BLaER1 (cell line): Measurements from ENCODE around the gene PCNT.

Source experiments
- H3K27ac ChIP-seq: shearing (Covaris generic); formaldehyde crosslinking; 2 replicates; pipeline ENCODE4 v1.8.1; 2022
- H3K27me3 ChIP-seq: shearing (Covaris generic); formaldehyde crosslinking; 2 replicates; pipeline ENCODE4 v1.8.1; 2022
- H3K36me3 ChIP-seq: shearing (Covaris generic); formaldehyde crosslinking; 2 replicates; pipeline ENCODE4 v1.8.1; 2022
- H3K4me1 ChIP-seq: shearing (Covaris generic); formaldehyde crosslinking; 2 replicates; pipeline ENCODE4 v1.8.1; 2022
- H3K4me2 ChIP-seq: shearing (Covaris generic); formaldehyde crosslinking; 2 replicates; pipeline ENCODE4 v1.8.1; 2022
- H3K4me3 ChIP-seq: shearing (Covaris generic); formaldehyde crosslinking; 2 replicates; pipeline ENCODE4 v1.8.1; 2022
- H3K9ac ChIP-seq: shearing (Covaris generic); formaldehyde crosslinking; 2 replicates; pipeline ENCODE4 v1.8.1; 2022
- H3K9me3 ChIP-seq: shearing (Covaris generic); formaldehyde crosslinking; 2 replicates; pipeline ENCODE4 v1.8.1; 2022
- H4K20me1 ChIP-seq: shearing (Covaris generic); formaldehyde crosslinking; 2 replicates; pipeline ENCODE4 v1.8.1; 2022
- Cebpa-rat ChIP-seq: shearing (Covaris generic); IDR thresholded peaks from 2 replicates; pipeline ENCODE4 v1.8.1; 2022

The PCNT gene

DNA sequence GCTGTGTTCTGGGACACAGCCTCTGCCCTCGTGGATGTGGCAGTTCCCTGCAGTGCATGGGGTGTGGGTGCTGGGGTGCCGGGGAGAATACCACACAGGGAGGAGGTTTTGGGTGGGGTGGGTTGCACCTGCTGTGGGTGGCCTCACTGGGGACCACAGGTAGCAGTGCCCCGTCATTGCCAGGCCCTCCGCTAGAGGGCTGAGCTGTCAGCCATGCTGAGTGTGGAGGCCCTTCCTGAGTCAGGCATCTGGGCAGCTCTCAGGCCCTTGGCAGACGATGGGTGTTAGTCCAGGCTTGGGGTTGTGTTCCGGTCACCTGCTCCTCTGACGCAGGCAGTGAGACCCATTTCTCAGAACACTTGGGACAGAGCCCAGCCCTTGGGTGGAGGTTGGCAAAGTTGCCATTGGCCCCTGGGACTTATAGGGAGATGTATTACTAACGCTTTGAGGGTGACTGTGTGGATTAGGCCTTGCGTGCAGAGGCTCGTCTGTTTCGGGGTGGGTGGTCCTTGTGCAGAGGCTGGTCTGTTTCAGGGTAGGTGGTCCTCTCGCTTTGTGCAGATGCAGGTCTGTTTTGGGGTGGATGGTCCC is 23.9 kb downstream of the PCNT start:
- no peak overlapping the region for H3K4me3 ChIP-seq
- no peak overlapping the region for H3K9ac ChIP-seq
- H4K20me1 ChIP-seq, result peaks cover 14% of the 10 kb centered on the region; the same call in 1 of the 2 replicates
- H3K27me3 ChIP-seq, result no peaks in the 10 kb centered on the region
- H3K27ac ChIP-seq, result no peak overlapping the region
- TF ChIP-seq Cebpa-rat, result no peak
- no peaks in the 10 kb centered on the region for H3K9me3 ChIP-seq
- H3K4me2 ChIP-seq, result no peak overlapping the region
- H3K4me1 ChIP-seq, result no peaks in the 10 kb centered on the region
- peaks cover 91% of the 10 kb centered on the region for H3K36me3 ChIP-seq

GRCh38 chr21:46349134-46349760 is 25.3 kb downstream of the PCNT start:
- no peak overlapping the region for H3K4me2 ChIP-seq
- H3K36me3 ChIP-seq, result peaks cover 99% of the 10 kb centered on the region
- H3K9ac ChIP-seq, result no peak overlapping the region
- no peaks in the 10 kb centered on the region for H3K4me1 ChIP-seq
- peaks cover 10% of the 10 kb centered on the region; the same call in 1 of the 2 replicates for H4K20me1 ChIP-seq
- no peaks in the 10 kb centered on the region for H3K27me3 ChIP-seq
- TF ChIP-seq Cebpa-rat, result no peak
- H3K9me3 ChIP-seq, result no peaks in the 10 kb centered on the region
- no peak overlapping the region for H3K4me3 ChIP-seq
- no peak overlapping the region for H3K27ac ChIP-seq

- peaks cover 100% of the 10 kb centered on the region for H3K36me3 ChIP-seq
- H3K4me1 ChIP-seq, result no peaks in the 10 kb centered on the region
- H3K9me3 ChIP-seq, result no peaks in the 10 kb centered on the region
- H3K4me3 ChIP-seq, result no peak overlapping the region
- no peaks in the 10 kb centered on the region for H3K27me3 ChIP-seq
- no peak for TF ChIP-seq Cebpa-rat
- H3K4me2 ChIP-seq, result no peak overlapping the region
- no peak overlapping the region for H3K9ac ChIP-seq
- H3K27ac ChIP-seq, result no peak overlapping the region
- peaks cover 10% of the 10 kb centered on the region; the same call in 1 of the 2 replicates for H4K20me1 ChIP-seq
Observed at GRCh38 chr21:46350571-46350970, 26.6 kb downstream of the PCNT start.

GRCh38 chr21:46350981-46351380 is 27.0 kb downstream of the PCNT start:
- Histone ChIP-seq H3K27ac (no peak overlapping the region), H4K20me1 (peaks cover 10% of the 10 kb centered on the region; the same call in 1 of the 2 replicates), H3K9me3 (no peaks in the 10 kb centered on the region), H3K4me2 (no peak overlapping the region), H3K4me3 (no peak overlapping the region), H3K36me3 (peaks cover 100% of the 10 kb centered on the region), H3K9ac (no peak overlapping the region), H3K4me1 (no peaks in the 10 kb centered on the region), H3K27me3 (no peaks in the 10 kb centered on the region)
- TF ChIP-seq Cebpa-rat, result no peak

- Histone ChIP-seq H3K27ac (no peak overlapping the region), H3K36me3 (peaks cover 100% of the 10 kb centered on the region), H3K27me3 (no peaks in the 10 kb centered on the region), H3K4me1 (no peaks in the 10 kb centered on the region), H3K9me3 (no peaks in the 10 kb centered on the region), H4K20me1 (peaks cover 10% of the 10 kb centered on the region; the same call in 1 of the 2 replicates), H3K9ac (no peak overlapping the region), H3K4me2 (no peak overlapping the region), H3K4me3 (no peak overlapping the region)
- TF ChIP-seq Cebpa-rat, result no peak
Observed at GRCh38 chr21:46351476-46352163, 27.7 kb downstream of the PCNT start.

DNA sequence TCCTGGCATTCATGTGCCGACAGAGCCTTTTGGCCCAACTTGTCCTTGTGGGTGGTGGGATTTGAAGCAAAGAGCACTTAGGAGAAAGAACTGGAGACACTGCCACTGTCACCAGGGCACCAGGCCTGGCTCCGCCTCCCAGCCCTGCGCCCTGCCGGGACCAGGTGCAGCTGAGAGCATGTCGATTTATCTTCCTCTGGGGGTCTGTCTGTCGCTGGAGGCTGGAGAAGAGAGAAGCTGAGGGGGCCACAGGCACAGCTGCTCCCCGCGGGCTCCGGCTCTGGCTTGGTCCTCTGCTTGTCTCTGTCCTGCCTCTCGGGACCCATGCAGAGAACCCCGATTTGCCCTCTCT is 28.2 kb downstream of the PCNT start:
- Histone ChIP-seq H3K9me3 (no peaks in the 10 kb centered on the region), H4K20me1 (peaks cover 10% of the 10 kb centered on the region; the same call in 1 of the 2 replicates), H3K9ac (no peak overlapping the region), H3K4me1 (no peaks in the 10 kb centered on the region), H3K27me3 (no peaks in the 10 kb centered on the region), H3K4me3 (no peak overlapping the region), H3K27ac (no peak overlapping the region), H3K36me3 (peaks cover 100% of the 10 kb centered on the region), H3K4me2 (no peak overlapping the region)
- TF ChIP-seq Cebpa-rat, result no peak

- H3K27me3 ChIP-seq, result no peaks in the 10 kb centered on the region
- TF ChIP-seq Cebpa-rat, result no peak
- H3K36me3 ChIP-seq, result peaks cover 100% of the 10 kb centered on the region
- H3K9ac ChIP-seq, result no peak overlapping the region
- no peaks in the 10 kb centered on the region for H3K9me3 ChIP-seq
- H3K4me3 ChIP-seq, result no peak overlapping the region
- H3K27ac ChIP-seq, result no peak overlapping the region
- H4K20me1 ChIP-seq, result peaks cover 10% of the 10 kb centered on the region; the same call in 1 of the 2 replicates
- H3K4me2 ChIP-seq, result no peak overlapping the region
- no peaks in the 10 kb centered on the region for H3K4me1 ChIP-seq
Observed at GRCh38 chr21:46352913-46353312, 29.0 kb downstream of the PCNT start.

DNA sequence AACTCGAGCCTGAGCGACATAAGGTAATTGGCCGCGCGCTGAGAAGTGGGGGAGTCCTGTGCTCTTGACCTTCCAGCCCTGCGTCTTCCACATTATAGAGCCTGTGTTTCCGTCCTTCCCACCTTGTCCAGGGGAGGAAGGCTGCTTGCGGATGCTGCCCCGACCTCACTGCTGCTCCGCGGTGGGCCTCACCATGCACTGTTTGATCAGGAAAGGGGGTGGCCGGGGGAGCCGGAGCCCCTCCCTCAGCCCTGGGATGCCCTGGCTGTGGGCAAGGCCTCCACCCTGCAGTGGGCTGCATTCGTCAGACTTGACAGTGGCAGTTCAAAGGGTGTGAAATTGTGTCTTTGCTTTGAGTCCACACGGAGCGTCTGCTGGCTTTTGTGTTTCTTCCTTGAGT is 30.1 kb downstream of the PCNT start:
- Histone ChIP-seq H3K27ac (no peak overlapping the region), H4K20me1 (peaks cover 10% of the 10 kb centered on the region; the same call in 1 of the 2 replicates), H3K4me2 (no peak overlapping the region), H3K27me3 (no peaks in the 10 kb centered on the region), H3K4me1 (no peaks in the 10 kb centered on the region), H3K4me3 (no peak overlapping the region), H3K36me3 (peaks cover 100% of the 10 kb centered on the region), H3K9ac (no peak overlapping the region), H3K9me3 (no peaks in the 10 kb centered on the region)
- TF ChIP-seq Cebpa-rat, result no peak

DNA sequence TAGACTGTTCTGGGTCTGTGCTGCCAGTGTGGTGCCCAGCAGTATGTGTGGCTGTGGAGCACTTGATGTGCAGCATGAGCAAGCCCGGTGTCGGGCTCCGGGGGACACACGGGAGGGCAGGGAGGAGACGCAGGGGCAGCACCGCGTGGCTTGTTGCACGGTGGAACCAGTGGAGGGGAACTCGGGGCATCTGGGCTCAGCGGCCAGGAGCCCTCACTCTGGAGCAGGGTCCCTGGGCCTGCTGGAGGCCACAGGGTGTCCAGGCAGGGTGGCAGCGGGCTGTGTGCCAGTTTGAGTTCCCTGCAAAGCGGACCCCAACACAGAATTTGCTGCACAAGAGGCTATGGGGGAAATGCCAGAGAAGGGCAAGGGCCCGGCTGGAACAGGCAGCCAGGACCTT is 30.6 kb downstream of the PCNT start:
- no peak for TF ChIP-seq Cebpa-rat
- Histone ChIP-seq H3K4me1 (no peaks in the 10 kb centered on the region), H3K4me3 (no peak overlapping the region), H3K9me3 (no peaks in the 10 kb centered on the region), H3K27me3 (no peaks in the 10 kb centered on the region), H3K36me3 (peaks cover 100% of the 10 kb centered on the region), H3K9ac (no peak overlapping the region), H3K4me2 (no peak overlapping the region), H3K27ac (no peak overlapping the region), H4K20me1 (peaks cover 10% of the 10 kb centered on the region; the same call in 1 of the 2 replicates)
